ENCODE results near the gene NHS. TPM values are rescaled to one million over a fixed set of nuclear protein-coding genes. Genes with fewer than 3 reads are reported as not detected.

The NHS gene
- total and polyA plus RNA-seq, 3 donors from 2014 or later: 4.8 to 25.7 (median 21.8) TPM

DNA sequence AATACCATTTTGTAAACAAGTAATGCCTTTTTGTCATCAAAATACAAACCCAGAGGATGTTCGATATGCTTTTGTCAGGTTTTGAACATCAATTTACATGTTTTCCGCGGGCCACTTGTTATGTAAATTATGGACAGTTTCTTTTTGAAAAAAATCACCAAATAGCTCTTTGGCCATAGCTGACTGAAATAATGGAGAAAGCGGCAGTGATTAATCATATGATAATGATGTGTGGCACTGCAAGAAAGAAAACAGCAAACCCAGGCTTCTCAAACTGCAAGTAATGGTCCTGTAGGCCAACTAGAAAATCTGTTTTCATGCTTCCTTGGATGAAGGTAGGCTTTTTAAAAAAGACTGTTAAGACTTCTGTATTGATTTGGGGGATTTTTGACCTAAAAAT, 346.7 kb downstream of the NHS start:
- no peaks in the 10 kb centered on the region for H3K4me1 ChIP-seq
- no peak overlapping the region for H3K27ac ChIP-seq
- no peaks in the 10 kb centered on the region for H3K9me3 ChIP-seq
- no peaks in the 10 kb centered on the region for H3K36me3 ChIP-seq (ENCODE audit: low read depth, missing control alignments)
- 90 to 91% methylated on average over 4 of the region's 4 CpGs for WGBS, 2 donors
- TF ChIP-seq, protein P1, sequence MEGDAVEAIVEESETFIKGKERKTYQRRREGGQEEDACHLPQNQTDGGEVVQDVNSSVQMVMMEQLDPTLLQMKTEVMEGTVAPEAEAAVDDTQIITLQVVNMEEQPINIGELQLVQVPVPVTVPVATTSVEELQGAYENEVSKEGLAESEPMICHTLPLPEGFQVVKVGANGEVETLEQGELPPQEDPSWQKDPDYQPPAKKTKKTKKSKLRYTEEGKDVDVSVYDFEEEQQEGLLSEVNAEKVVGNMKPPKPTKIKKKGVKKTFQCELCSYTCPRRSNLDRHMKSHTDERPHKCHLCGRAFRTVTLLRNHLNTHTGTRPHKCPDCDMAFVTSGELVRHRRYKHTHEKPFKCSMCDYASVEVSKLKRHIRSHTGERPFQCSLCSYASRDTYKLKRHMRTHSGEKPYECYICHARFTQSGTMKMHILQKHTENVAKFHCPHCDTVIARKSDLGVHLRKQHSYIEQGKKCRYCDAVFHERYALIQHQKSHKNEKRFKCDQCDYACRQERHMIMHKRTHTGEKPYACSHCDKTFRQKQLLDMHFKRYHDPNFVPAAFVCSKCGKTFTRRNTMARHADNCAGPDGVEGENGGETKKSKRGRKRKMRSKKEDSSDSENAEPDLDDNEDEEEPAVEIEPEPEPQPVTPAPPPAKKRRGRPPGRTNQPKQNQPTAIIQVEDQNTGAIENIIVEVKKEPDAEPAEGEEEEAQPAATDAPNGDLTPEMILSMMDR (IDR thresholded peaks at IDR 0.05): no peak
- TF ChIP-seq POLR2A (IDR thresholded peaks at IDR 0.05): no peak
- intact Hi-C loops (cut with DNase I; ENCODE audit: low total_unique reads): no loop called here
- H3K27me3 ChIP-seq: no peaks in the 10 kb centered on the region
- no peak for DNase-seq
- H3K4me3 ChIP-seq: no peak overlapping the region

DNA sequence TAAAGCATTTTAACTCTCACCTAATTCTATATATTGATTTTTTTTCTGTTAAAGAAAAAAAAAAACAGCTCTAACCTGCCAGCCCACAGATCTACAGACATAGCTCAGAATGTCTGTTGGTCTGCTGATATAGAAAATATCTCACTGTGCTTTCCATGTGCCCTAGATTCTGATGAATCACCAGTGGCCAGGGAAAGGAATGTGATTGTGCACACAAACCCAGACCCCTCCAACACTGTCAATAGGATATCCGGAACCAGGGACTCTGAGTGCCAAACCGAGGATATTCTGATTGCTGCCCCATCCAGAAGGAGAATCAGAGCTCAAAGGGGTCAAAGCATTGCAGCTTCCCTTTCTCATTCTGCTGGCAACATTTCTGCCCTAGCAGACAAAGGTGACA, 350.2 kb downstream of the NHS start:
- intact Hi-C loops (cut with DNase I; ENCODE audit: low total_unique reads): no loop called here
- H3K27ac ChIP-seq: no peak overlapping the region
- no peaks in the 10 kb centered on the region for H3K4me1 ChIP-seq
- TF ChIP-seq, protein P1 (IDR thresholded peaks at IDR 0.05): no peak
- no peak for TF ChIP-seq POLR2A (IDR thresholded peaks at IDR 0.05)
- H3K36me3 ChIP-seq (ENCODE audit: low read depth, missing control alignments): no peaks in the 10 kb centered on the region
- WGBS, 2 donors: 72 to 100% methylated on average over 2 of the region's 2 CpGs
- H3K4me3 ChIP-seq: no peak overlapping the region
- no peak for DNase-seq
- H3K9me3 ChIP-seq: no peaks in the 10 kb centered on the region
- H3K27me3 ChIP-seq: no peaks in the 10 kb centered on the region

DNA sequence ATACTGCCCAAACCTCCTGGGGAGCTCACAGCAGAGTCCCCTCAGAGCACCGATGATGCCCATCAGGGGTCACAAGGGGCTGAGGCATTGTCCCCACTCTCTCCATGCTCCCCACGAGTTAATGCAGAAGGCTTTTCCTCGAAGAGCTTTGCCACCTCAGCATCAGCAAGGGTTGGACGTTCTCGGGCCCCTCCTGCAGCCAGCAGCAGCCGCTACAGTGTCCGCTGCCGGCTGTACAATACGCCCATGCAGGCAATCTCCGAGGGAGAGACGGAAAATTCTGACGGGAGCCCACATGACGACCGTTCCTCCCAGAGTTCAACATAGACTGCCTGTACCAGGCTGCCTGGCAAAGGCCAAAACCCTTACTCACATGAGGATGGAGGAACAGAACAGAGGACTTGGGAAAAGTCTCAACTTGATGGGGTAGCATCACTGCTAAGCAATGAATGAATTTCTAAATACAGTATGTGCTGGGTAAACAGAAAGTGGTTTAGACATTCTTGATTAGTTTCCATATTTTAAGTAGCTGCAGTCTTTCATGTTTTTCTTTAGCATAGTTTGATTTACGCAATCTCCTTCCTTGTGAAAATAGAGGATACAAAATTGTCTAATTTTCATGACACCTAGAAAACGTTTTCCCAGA, 357.3 kb downstream of the NHS start:
- Histone ChIP-seq H3K27me3 (no peaks in the 10 kb centered on the region), H3K27ac (no peak overlapping the region), H3K9me3 (no peaks in the 10 kb centered on the region), H3K4me3 (no peak overlapping the region), H3K4me1 (no peaks in the 10 kb centered on the region), H3K36me3 (ENCODE audit: low read depth, missing control alignments) (no peaks in the 10 kb centered on the region)
- 66 to 82% methylated on average over 7 to 16 of the region's 16 CpGs for WGBS, 2 donors
- TF ChIP-seq, protein P1 (IDR thresholded peaks at IDR 0.05): no peak
- TF ChIP-seq POLR2A (IDR thresholded peaks at IDR 0.05): no peak
- DNase-seq: no peak
- intact Hi-C loops (cut with DNase I; ENCODE audit: low total_unique reads): no loop called here

DNA sequence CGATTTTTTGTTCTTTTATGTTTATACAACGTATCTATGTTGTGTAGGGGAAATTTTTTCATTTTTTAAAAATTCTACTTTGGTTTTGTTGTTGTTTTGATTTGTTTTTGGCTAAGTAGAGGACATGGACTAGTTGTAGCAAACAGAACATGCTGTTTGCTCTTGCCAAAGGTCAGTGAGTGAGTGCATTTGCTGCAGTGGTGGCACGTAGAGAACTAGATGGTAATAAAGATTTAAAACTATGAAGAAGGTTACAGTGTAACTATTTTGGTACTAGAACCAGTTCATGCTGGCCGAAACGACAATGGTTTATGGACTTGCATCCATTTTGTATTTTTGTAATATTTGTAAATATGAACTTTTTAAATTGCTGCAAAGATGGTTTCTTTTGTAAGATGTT, 360.4 kb downstream of the NHS start:
- H3K36me3 ChIP-seq (ENCODE audit: low read depth, missing control alignments): no peaks in the 10 kb centered on the region
- no peaks in the 10 kb centered on the region for H3K9me3 ChIP-seq
- no peaks in the 10 kb centered on the region for H3K27me3 ChIP-seq
- peak; percentile 54 for DNase-seq
- H3K4me3 ChIP-seq: no peak overlapping the region
- H3K4me1 ChIP-seq: no peaks in the 10 kb centered on the region
- WGBS, 2 donors: 8 to 15% methylated on average over 5 of the region's 5 CpGs
- TF ChIP-seq, protein P1 (IDR thresholded peaks at IDR 0.05): no peak
- TF ChIP-seq POLR2A (IDR thresholded peaks at IDR 0.05): no peak
- intact Hi-C loops (cut with DNase I; ENCODE audit: low total_unique reads): no loop called here
- H3K27ac ChIP-seq: peak overlapping the region; percentile 65 to 90

DNA sequence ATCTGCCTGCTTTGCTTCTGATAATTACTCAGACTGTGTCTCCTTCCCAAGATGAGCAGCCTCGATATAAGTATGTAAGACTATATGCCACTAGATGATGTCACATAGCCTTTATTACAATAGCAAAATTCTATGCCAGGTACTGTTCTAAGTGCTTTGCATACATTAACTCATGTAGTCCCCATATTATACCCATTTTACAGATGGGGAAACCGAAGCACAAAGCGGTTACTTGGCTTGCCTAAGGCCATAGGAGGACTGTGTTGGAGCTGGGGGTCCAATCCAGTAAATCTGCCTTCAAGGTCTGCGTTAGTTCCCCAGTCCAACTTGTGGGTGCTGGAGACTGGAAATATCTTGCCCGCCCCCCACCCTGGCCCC, 361.5 kb downstream of the NHS start:
- peak overlapping the region; percentile 88 to 90 for H3K27ac ChIP-seq
- WGBS, 2 donors: 38 to 61% methylated on average over 3 to 5 of the region's 5 CpGs
- DNase-seq: no peak
- intact Hi-C loops (cut with DNase I; ENCODE audit: low total_unique reads): no loop called here
- H3K9me3 ChIP-seq: no peaks in the 10 kb centered on the region
- TF ChIP-seq, protein P1 (IDR thresholded peaks at IDR 0.05): no peak
- no peak for TF ChIP-seq POLR2A (IDR thresholded peaks at IDR 0.05)
- H3K36me3 ChIP-seq (ENCODE audit: low read depth, missing control alignments): no peaks in the 10 kb centered on the region
- H3K27me3 ChIP-seq: no peaks in the 10 kb centered on the region
- peak overlapping the region; percentile 32 to 51 for H3K4me3 ChIP-seq
- no peaks in the 10 kb centered on the region for H3K4me1 ChIP-seq
